Measurements from ENCODE around the gene CALU. TPM values are rescaled to one million over a fixed set of nuclear protein-coding genes. Genes with fewer than 3 reads are reported as not detected.
A peak's percentile ranks its signal among the peaks of the same experiment; 100 is the strongest.

The CALU gene
- total RNA-seq, 4 donors from 2014 or later: 107 to 132 (median 128) TPM

DNA sequence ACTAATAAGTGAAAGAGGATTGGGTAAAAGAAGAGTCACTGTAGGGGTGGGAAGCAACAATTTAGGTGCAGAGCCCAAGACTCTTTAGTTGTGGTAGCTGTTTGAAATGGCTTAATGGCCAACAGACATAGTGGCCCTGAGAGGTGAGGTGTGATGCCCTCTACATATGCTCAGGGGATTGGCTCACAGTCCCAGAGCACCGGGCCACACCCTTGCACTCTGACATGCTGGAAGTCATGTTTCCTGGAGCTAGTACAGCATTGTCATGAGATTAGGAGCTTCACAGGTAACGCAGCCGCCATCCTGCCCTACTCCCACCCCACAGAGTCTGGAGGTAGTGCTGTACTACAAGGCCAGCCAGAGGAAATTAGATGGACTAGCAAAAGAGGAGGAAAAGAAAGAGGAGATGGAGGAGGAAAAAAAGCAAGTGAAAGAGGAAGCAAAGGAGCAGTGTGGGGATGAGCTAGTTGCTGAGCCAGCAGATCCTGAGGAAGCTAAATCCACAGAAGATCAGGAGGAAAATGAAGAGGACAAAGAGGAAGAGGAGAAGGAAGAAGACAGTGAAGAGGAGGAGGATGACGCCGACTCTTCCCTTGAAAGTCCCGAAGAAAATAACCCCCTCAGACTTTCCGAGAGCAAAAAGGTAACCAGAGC is 76.3 kb downstream of the CALU start:
- ATAC-seq (ENCODE audit: low FRiP score) (no peak), DNase-seq (ENCODE audit: low spot score) (no peak)
- TF ChIP-seq, protein P1, sequence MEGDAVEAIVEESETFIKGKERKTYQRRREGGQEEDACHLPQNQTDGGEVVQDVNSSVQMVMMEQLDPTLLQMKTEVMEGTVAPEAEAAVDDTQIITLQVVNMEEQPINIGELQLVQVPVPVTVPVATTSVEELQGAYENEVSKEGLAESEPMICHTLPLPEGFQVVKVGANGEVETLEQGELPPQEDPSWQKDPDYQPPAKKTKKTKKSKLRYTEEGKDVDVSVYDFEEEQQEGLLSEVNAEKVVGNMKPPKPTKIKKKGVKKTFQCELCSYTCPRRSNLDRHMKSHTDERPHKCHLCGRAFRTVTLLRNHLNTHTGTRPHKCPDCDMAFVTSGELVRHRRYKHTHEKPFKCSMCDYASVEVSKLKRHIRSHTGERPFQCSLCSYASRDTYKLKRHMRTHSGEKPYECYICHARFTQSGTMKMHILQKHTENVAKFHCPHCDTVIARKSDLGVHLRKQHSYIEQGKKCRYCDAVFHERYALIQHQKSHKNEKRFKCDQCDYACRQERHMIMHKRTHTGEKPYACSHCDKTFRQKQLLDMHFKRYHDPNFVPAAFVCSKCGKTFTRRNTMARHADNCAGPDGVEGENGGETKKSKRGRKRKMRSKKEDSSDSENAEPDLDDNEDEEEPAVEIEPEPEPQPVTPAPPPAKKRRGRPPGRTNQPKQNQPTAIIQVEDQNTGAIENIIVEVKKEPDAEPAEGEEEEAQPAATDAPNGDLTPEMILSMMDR (IDR thresholded peaks at IDR 0.05): no peak

DNA sequence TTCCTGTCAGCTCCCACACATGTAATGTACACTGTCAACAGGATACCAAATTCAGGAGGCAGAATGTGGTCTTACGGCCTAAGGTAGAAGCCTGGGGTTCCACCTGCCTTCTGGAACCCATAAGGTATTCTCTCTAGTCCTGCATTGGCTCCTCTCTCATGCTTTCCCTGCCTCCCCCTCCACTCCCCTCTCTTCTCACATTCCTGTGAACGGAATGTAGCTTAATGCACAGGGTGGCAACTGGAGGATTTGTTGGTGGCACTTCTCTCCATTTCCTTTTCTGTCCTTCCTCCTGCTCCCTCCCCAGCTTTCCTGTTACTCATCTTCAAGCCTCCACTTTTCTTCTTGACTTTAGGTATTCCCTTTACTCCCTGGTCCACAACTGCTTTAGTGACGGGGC is 79.5 kb downstream of the CALU start:
- TF ChIP-seq, protein P1 (IDR thresholded peaks at IDR 0.05): no peak
- DNase-seq (ENCODE audit: low spot score) (no peak), ATAC-seq (ENCODE audit: low FRiP score) (no peak)

Small RNA genes lying within 50 kb of the gene (small RNA-seq; reads per million reads assigned to genes)
- gene RN7SL81P: not detected
- 25.3 reads per million, percentile 93 among the genes with 10 or more reads in this experiment for gene RNA5SP242
- 0.52 reads per million for gene RNA5SP243

Other genes with a start within 250 kb of the CALU start
- 1 to 10 TPM; 1.7 to 2.8 (median 2.3) TPM for gene GARIN1A, start 67.1 kb upstream of the CALU start, total RNA-seq
- gene OPN1SW, start 36.4 kb downstream of the CALU start, total RNA-seq: not detected
- 10 to 100 TPM in 1 of 4 donors, 1 to 10 TPM in 3; 1.7 to 27.9 (median 2.7) TPM for gene CCDC136, start 52.6 kb downstream of the CALU start, total RNA-seq
- gene FLNC, start 91.0 kb downstream of the CALU start, total RNA-seq: 100 to 1,000 TPM in 1 of 4 donors, 10 to 100 TPM in 2, 1 to 10 TPM in 1; 7.7 to 140 (median 25.5) TPM
- gene ATP6V1F, start 123.5 kb downstream of the CALU start, total RNA-seq: 100 to 1,000 TPM in 3 of 4 donors, 10 to 100 TPM in 1; 86.7 to 186 (median 133) TPM
- gene KCP, start 171.3 kb downstream of the CALU start, total RNA-seq: 1 to 10 TPM in 2 of 4 donors, under 1 TPM in 2; 0.46 to 3.3 (median 1.2) TPM
- gene IRF5, start 198.6 kb downstream of the CALU start, total RNA-seq: 10 to 100 TPM in 3 of 4 donors, 1 to 10 TPM in 1; 5.3 to 23.9 (median 18.8) TPM

All from omental fat pad (tissue), 4 donors.